UCSD-AML1 (cell line): ENCODE results near the gene CHRNA7.
"Not testable (repeated sequence)": the region's sequence is repeated elsewhere in the genome, so short reads cannot be mapped to it uniquely, and the experiment has no call there.

Experiments
- DNase-seq: peaks from one replicate; lab custom pipeline; 2025; ENCODE audit not compliant: unreplicated experiment; lab: John Stamatoyannopoulos, UW

The CHRNA7 gene

DNA sequence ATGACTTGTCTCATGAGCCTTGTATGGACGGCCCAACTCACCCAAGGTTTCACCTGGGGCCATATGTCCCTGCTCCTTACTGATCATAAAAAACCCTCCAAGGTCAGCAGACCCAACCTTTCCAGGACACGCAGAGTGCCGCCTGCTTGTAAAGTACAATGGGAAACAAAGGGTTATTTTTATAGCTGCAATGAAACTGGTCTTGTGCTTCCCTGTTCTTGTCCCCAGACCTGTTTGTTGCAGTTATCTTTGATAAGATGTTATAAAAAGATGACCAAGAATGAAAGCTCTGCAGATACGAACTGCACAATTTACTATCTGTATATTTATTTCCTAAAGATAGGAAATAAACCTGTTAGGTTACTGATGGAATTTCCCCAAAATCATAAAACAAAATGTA is 136.0 kb downstream of the CHRNA7 start:
- not testable (repeated sequence) for DNase-seq

DNA sequence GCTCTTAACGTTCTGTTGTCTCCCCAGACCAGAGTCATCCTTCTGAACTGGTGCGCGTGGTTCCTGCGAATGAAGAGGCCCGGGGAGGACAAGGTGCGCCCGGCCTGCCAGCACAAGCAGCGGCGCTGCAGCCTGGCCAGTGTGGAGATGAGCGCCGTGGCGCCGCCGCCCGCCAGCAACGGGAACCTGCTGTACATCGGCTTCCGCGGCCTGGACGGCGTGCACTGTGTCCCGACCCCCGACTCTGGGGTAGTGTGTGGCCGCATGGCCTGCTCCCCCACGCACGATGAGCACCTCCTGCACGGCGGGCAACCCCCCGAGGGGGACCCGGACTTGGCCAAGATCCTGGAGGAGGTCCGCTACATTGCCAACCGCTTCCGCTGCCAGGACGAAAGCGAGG is 137.6 kb downstream of the CHRNA7 start:
- not testable (repeated sequence) for DNase-seq

DNA sequence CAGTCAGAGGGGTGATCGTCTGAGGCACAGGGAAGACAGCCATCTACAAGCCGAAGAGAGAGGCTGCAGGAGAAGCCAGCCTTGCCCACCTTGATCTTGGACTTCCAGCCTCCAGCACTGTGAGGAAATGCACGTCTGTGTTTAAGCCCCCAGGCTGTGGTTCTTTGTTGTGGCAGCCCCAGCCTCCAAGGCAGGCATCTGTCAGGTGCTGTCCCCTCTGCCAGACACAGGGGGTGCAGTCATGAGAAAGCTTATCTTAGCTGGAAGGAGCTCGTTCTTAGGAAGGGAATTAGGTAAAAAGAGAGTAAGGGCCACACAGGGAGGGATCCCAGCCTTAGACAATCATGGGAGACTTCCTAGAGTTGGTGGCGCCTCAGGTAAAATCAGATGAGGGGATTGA is 150.3 kb downstream of the CHRNA7 start:
- DNase-seq: not testable (repeated sequence)

- DNase-seq: not testable (repeated sequence)
Observed at GRCh38 chr15:32193780-32194179, 163.5 kb downstream of the CHRNA7 start.

DNA sequence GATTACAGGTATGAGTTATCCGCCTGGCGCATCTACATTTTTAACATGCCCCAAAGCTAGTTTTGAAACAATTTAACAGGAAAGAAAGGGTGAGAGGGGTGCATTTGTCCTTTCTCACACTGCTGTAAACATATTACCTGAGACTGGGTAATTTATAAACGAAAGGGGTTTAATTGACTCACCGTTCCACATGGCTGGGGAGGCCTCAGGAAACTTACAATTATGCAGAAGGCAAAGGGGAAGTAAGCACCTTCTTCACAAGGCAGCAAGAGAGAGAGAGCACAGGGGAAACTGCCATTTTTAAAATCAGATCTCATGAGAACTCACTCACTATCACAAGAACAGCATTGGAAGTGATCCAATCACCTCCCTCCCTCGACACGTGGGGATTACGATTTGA is 165.9 kb downstream of the CHRNA7 start:
- not testable (repeated sequence) for DNase-seq

GRCh38 chr15:32198938-32199337 is 168.6 kb downstream of the CHRNA7 start:
- not testable (repeated sequence) for DNase-seq

- not testable (repeated sequence) for DNase-seq
Observed at GRCh38 chr15:32209081-32209480, 178.8 kb downstream of the CHRNA7 start.

GRCh38 chr15:32218666-32219065 is 188.4 kb downstream of the CHRNA7 start:
- DNase-seq: no peak
